Stimulated activated naive CD8-positive, alpha-beta T cell treated with anti-CD3 and anti-CD28 coated beads, Interleukin-15, Interleukin-2, amounts not matched to agents 100 ng/mL and 50 ng/mL, for 24 hours (primary cell): ENCODE data around the gene RFX7.
A peak's percentile ranks its signal among the peaks of the same experiment; 100 is the strongest.
"Not testable (repeated sequence)": the region's sequence is repeated elsewhere in the genome, so short reads cannot be mapped to it uniquely, and the experiment has no call there.

Experiments used
- H3K27ac Mint-ChIP-seq: one replicate; pipeline ENCODE4 v1.8.0; 2021; ENCODE audit warnings: mild to moderate bottlenecking, mixed read lengths
- H3K27me3 Mint-ChIP-seq: one replicate; pipeline ENCODE4 v1.8.0; 2021; ENCODE audit warnings: mixed read lengths
- H3K36me3 Mint-ChIP-seq: one replicate; pipeline ENCODE4 v1.8.0; 2021; ENCODE audit warnings: low read depth, mixed read lengths
- H3K4me1 Mint-ChIP-seq: one replicate; pipeline ENCODE4 v1.8.0; 2021; ENCODE audit warnings: low read depth, mixed read lengths
- H3K4me3 Mint-ChIP-seq: one replicate; pipeline ENCODE4 v1.8.0; 2021; ENCODE audit warnings: mild to moderate bottlenecking, mixed read lengths
- H3K9me3 Mint-ChIP-seq: one replicate; pipeline ENCODE4 v1.8.0; 2021; ENCODE audit warnings: mixed read lengths

The RFX7 gene

DNA sequence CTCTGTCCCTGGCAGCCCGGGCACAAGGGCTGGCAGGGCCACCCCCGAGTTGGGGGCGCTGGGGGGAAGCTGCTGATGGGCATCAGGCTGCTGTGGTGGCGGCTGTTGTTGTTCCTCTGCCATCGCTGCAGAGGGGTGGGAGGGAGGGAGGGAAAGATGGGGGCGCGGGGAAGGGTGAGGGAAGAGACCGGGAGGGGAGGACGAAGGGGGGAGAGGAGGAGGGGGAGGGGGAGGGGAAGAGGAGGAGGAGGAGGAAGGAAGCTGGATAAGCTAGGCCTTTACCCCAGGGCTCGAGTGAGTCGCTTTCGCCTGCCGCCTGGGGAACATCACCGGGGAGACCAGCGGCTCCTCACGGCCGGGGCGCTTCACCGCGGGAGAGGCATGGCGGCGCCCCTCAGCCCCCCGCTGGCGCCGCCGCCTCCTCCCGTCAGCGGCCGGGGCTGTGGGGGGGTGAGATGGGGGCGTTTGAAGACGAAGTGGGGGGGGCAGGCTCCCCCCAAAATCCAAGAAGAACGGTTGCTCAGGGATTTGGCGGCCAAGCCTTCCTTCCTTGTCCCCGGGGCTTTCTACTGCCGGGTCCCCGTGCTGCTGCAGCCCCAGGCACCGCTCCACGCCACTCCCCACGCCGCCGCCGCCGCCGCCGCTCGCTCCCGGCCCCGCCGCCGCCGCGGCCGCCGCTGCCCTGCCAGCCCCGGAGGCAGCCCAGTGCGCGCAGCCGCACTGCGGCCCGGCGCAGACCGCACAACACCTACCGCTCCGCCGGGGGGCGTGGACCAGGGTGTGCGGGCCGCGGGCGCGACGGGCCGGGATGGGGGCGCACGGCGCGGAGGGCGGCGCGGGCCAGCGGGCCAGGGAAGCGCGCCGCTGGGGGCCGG, at the start of gene RFX7:
TSS of gene RFX7 (minus strand) at position 717 of the 875 bp plus-strand sequence. CDS start at position 123, 594 bp downstream.
- Mint-ChIP-seq H3K27me3 (no peaks in the 10 kb centered on the region), H3K9me3 (no peaks in the 10 kb centered on the region), H3K4me1 (peaks cover 51% of the 10 kb centered on the region), H3K36me3 (peaks cover 17% of the 10 kb centered on the region), H3K27ac (peak within 1 kb of the TSS; percentile 95), H3K4me3 (peak within 1 kb of the TSS; percentile 94)

DNA sequence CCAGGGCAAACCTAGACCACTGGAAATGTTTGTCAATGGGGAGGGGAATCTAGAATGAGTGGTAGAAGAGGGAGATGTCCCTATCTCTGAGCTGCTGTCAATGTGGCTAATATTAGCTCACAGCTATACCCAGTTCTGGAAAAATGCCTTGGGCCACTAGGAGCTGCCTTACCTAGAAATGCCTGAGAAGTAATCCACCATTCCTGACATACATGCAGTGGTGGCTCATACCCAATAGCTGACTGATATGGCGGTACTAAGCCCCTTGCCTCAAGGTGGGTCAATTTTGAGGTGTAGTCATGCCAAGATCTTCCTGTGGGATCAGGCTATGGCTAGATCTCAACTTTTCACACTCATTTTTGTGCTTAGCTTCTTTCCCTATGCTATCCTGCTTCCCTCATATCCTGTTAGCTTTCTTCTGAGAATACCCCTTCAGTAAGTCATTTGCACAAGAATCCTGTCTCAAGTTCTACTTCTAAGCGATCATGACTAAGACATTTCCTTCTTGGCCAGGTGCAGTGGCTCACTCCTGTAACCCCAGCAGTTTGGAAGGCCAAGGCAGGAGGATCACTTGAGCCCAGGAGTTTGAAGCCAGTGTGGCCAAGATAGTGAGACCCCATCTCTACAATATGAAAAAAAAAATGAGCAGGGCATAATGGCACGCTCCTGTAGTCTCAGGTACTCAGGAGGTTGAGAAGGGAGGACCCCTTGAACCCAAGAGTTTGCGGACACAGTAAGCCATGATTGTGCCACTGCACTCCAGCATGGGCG, 49.1 kb upstream of the RFX7 start:
- Mint-ChIP-seq H3K4me1 (no peaks in the 10 kb centered on the region), H3K9me3 (peaks cover 11% of the 10 kb centered on the region), H3K27me3 (no peaks in the 10 kb centered on the region), H3K36me3 (no peaks in the 10 kb centered on the region), H3K4me3 (no peak overlapping the region), H3K27ac (no peak overlapping the region)

DNA sequence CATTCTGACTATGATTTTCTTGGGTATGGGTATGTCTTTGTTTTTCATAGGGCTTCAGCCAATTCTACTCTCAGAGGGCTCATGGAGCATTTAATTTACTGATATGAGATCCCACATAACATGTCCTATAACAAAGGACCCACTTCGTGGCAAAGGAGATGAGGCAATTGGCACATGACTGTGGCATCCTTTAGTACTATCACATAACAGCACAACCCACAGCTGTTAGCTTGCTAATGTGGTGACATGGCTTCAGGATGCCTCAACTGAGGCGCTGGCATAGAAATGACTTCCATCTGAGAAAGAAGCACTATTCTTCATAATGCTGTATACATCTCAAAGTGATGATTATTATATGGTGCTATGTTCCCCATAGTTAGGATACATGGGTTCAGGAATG, 48.1 kb upstream of the RFX7 start:
- Mint-ChIP-seq H3K27ac (no peak overlapping the region), H3K4me3 (no peak overlapping the region), H3K9me3 (peaks cover 11% of the 10 kb centered on the region), H3K27me3 (no peaks in the 10 kb centered on the region), H3K4me1 (no peaks in the 10 kb centered on the region), H3K36me3 (no peaks in the 10 kb centered on the region)

DNA sequence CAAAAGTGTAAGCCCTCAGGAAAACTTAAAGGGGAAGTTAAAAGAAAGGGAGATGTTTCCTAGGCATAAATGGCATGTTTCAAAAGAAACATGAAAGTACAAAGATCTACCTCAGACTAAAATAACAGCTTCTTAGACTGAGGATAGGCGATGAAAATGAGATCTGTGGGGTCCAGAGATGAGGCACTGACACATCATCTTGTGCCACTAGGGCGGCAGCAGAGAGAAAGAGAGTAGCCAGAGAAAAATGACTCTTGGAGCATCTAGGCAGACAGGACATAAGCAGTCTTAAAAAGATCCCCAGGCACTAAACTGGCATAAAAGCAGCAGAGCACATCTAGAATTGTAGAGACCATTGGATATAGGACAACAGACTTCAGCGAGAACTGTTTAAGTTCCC, 42.5 kb upstream of the RFX7 start:
- H3K27ac Mint-ChIP-seq = no peak overlapping the region
- peaks cover 11% of the 10 kb centered on the region for H3K9me3 Mint-ChIP-seq
- H3K36me3 Mint-ChIP-seq = no peaks in the 10 kb centered on the region
- no peak overlapping the region for H3K4me3 Mint-ChIP-seq
- H3K27me3 Mint-ChIP-seq = no peaks in the 10 kb centered on the region
- no peaks in the 10 kb centered on the region for H3K4me1 Mint-ChIP-seq

DNA sequence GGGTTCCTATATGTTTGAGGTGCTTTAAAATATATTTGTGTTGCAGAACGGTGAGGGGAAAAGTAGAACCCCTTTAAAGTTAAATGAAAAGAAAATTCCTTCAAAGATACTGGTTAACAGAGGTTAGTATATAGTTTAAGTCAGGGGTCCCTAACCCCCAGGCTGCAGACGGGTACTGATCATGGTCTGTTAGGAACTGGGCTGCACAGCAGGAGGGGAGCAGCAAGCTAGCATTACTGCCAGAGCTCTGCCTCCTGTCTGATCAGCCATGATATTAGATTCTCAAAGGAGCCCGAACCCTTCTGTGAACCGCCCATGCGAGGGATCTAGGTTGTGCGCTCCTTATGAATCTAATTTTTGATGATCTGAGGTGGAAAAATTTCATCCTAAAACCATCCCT, 37.5 kb upstream of the RFX7 start:
- Mint-ChIP-seq H3K27me3 (no peaks in the 10 kb centered on the region), H3K4me1 (no peaks in the 10 kb centered on the region), H3K9me3 (peaks cover 6% of the 10 kb centered on the region), H3K4me3 (no peak overlapping the region), H3K27ac (no peak overlapping the region), H3K36me3 (no peaks in the 10 kb centered on the region)

DNA sequence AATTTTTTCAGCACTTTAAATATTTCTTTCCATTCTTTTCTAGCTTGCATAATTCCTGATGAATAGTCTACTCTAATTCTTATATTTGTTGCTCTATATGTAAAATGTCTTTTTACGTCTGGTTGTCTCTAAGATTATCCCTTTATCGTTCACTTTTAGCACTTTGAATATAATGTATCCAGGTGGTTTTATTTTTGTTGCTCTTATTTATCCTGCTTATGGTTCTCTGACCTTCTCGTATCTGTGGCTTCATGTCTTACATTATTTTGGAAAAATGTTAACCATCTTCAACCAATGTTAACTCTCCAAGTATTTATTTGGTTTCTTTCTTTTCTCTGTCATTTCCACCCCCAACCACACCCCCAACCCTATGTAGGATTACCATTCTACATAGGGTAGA, 30.0 kb upstream of the RFX7 start:
- H3K9me3 Mint-ChIP-seq = peaks cover 36% of the 10 kb centered on the region
- no peaks in the 10 kb centered on the region for H3K27me3 Mint-ChIP-seq
- H3K4me1 Mint-ChIP-seq = no peaks in the 10 kb centered on the region
- no peak overlapping the region for H3K4me3 Mint-ChIP-seq
- no peak overlapping the region for H3K27ac Mint-ChIP-seq
- H3K36me3 Mint-ChIP-seq = peaks cover 3% of the 10 kb centered on the region

DNA sequence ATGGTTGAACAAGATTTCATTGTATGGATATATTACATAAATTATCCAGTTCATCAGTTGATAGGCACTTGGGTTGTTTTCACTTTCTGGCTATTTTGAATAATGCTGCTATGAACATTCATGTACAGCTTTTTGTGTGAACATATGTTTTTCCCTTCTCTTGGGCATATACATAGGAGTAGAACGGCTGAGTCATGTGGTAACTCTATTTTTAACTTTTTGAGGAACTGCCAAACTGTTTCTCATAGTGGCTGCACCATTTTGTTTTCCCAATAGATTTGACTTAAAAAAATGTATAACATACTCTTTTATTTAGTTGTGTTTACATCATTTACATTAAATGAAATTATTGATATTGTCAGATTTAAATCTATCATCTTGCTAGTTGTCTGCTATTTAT, 28.8 kb upstream of the RFX7 start:
- H3K9me3 Mint-ChIP-seq = peaks cover 30% of the 10 kb centered on the region
- no peak overlapping the region for H3K4me3 Mint-ChIP-seq
- no peak overlapping the region for H3K27ac Mint-ChIP-seq
- peaks cover 3% of the 10 kb centered on the region for H3K36me3 Mint-ChIP-seq
- no peaks in the 10 kb centered on the region for H3K4me1 Mint-ChIP-seq
- H3K27me3 Mint-ChIP-seq = no peaks in the 10 kb centered on the region

DNA sequence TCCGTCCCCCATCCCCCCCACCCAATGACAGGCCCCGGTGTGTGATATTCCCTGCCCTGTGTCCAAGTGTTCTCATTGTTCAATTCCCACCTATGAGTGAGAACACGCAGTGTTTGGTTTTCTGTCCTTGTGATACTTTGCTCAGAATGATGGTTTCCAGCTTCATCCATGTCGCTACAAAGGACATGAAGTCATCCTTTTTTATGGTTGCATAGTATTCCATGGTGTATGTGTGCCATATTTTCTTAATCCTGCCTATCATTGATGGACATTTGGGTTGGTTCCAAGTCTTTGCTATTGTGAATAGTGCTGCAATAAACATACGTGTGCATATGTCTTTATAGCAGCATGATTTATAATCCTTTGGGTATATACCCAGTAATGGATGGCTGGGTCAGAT, 22.8 kb upstream of the RFX7 start:
- not testable (repeated sequence) for H3K36me3 Mint-ChIP-seq, H3K9me3 Mint-ChIP-seq, H3K27ac Mint-ChIP-seq, H3K27me3 Mint-ChIP-seq, H3K4me1 Mint-ChIP-seq, H3K4me3 Mint-ChIP-seq

DNA sequence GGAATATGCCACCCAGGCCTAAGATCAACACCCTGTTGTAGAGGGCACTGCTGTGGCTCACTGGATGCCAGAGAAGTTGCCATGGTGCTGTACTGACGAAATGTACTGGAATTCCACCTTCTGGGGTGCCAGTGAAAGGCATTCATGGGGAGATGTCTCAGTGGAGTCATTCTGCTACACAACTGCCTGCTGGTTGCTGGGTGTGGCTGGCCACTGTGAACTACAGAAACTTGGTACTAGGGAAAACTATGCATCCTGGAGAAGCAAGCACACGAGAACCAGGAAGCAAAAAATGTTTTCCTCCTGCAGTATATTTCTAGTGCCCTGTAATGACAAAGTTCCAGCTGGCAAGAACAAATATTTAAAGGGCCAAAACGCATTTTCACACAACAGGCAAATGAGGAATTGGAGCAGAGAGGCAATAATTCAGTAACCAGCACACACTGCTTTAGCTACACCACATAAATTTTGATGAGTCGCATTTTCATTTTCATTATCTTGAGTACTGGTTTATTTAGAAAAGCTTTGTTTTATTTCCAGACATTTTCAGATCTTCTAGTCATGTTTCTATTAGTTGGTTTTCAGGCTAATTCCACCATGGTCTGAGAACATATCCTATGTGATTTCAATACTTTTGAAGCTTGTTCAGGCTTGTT, 18.3 kb upstream of the RFX7 start:
- Mint-ChIP-seq H3K36me3 (no peaks in the 10 kb centered on the region), H3K4me3 (no peak overlapping the region), H3K4me1 (no peaks in the 10 kb centered on the region)

DNA sequence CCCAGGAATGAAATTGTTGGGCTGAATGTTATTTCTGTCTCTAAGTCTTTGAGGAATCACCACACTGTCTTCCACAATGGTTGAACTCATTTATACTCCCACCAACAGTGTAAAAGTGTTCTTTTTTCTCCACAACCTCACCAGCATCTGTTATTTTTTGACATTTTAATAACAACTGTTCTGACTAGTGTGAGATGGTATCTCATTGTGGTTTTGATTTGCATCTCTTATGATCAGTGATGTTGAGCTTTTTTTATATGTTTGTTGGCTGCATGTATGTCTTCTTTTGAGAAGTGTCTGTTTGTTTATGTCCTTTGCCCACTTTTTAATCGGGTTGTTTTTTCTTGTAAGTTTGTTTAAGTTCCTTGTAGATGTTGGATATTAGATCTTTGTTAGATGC, 13.6 kb upstream of the RFX7 start:
- not testable (repeated sequence) for H3K4me1 Mint-ChIP-seq

More for the DNA sequence above, 18.3 kb upstream of the RFX7 start:
- H3K27me3 Mint-ChIP-seq = peaks cover 8% of the 10 kb centered on the region
- no peaks in the 10 kb centered on the region for H3K9me3 Mint-ChIP-seq
- H3K27ac Mint-ChIP-seq = no peak overlapping the region

DNA sequence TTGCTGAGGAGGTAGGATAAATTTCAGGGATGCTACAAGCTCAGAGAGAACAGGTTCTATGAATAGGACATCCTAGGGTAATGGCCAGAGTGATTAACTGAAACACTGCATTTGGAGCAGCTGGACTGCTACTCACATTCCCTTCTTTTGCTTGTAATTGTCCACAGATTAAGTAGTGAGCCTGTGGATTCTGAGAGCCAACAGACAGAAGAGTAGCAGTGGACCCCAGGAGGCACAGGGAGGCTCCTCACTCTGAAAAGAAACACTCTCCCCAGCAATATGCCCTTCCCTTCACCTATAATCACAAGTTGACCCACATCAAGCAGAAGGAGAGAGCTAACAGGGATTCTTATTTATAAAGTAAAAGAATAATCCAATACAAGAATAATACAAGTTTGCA, 10.6 kb upstream of the RFX7 start:
- H3K4me3 Mint-ChIP-seq = no peak overlapping the region
- H3K4me1 Mint-ChIP-seq = no peaks in the 10 kb centered on the region
- peaks cover 26% of the 10 kb centered on the region for H3K27me3 Mint-ChIP-seq
- no peaks in the 10 kb centered on the region for H3K9me3 Mint-ChIP-seq
- H3K36me3 Mint-ChIP-seq = no peaks in the 10 kb centered on the region
- H3K27ac Mint-ChIP-seq = no peak overlapping the region

More for the DNA sequence above, 13.6 kb upstream of the RFX7 start:
- H3K36me3 Mint-ChIP-seq, H3K4me3 Mint-ChIP-seq, H3K27ac Mint-ChIP-seq, H3K9me3 Mint-ChIP-seq: not testable (repeated sequence)
- H3K27me3 Mint-ChIP-seq = peaks cover 26% of the 10 kb centered on the region

DNA sequence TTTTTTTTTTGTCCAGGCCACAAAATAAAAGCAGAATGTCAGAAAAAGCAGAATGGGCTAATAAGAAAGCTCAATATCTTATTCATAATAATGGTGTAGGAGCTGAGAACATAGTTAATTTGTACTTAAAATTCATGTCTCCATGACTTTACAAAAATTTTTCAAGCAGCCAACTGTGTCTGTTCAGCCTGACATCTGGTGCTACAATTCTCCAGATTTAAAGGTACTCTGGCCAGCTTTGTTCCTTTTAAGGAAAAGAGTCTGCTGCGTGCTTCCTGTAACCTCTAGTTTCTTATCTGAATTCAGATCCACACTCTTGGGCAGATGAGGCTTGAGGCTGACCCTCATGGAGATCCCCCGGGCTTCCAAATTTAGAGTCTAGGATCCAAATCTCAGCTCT, 8.7 kb upstream of the RFX7 start:
- Mint-ChIP-seq H3K27ac (no peak overlapping the region), H3K36me3 (no peaks in the 10 kb centered on the region), H3K4me1 (no peaks in the 10 kb centered on the region), H3K27me3 (peaks cover 21% of the 10 kb centered on the region), H3K9me3 (no peaks in the 10 kb centered on the region), H3K4me3 (no peak overlapping the region)

DNA sequence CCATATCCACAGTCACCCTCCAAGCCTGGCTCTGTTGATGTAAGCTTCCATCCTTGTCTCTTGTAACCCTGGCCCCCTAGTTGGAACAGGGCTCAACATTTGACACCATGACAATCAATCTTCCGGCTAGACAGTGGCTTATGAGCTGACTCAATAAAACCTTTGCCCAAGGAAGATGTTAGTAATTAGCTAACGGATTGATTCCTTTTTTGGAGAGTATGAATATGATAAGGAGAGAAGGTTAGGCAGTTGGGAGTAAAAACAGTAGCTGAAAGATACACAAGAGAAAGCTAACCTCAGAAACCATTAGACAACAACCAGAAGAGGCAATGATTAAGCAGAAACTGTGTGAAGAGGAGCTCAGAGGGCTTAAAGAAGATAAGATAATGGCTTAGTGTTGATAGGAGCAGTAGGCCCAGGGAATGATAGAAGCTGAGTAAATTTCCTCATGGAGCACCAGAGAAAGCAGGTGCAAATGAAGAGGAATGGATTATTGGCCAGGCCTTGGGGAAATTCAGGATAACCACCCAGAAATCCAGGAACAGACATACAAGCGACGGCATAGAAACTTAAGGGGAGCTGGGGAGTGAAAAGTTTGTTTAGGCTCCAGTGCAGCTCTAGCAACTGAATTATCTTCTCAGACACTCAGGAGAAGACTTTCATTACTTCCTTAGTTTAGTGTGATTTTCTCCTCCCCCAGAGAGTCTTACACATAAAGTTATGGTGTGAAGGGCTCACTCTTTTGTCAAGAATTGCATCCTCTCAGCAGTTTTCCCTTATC, 7.8 kb upstream of the RFX7 start:
- Mint-ChIP-seq H3K27me3 (peaks cover 21% of the 10 kb centered on the region), H3K9me3 (no peaks in the 10 kb centered on the region), H3K4me3 (no peak overlapping the region), H3K36me3 (no peaks in the 10 kb centered on the region), H3K4me1 (no peaks in the 10 kb centered on the region), H3K27ac (no peak overlapping the region)

DNA sequence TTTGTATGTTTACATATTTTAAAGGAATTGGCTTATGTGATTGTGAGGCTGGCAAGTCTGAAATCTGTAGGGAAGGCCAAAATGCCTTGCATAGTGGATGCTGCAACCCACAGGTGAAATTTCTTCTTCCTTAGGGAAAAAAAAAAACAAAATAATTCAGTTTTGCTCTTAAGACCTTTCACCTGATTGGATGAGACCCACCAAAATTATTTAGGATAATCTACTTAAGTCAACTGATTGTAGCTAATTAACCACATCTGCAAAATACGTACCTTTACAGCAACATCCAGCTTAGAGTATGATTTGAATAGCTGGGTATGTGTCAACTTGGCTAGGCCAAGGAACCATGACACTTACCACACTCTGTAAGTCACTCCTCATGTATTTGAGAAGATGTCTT, 6.9 kb upstream of the RFX7 start:
- Mint-ChIP-seq H3K4me1 (peaks cover 6% of the 10 kb centered on the region), H3K4me3 (no peak overlapping the region), H3K27me3 (peaks cover 16% of the 10 kb centered on the region), H3K9me3 (no peaks in the 10 kb centered on the region), H3K27ac (no peak overlapping the region), H3K36me3 (no peaks in the 10 kb centered on the region)
